HG02642 (cell line): ENCODE measurements around the gene RPS27A.
"Not testable (repeated sequence)": the region's sequence is repeated elsewhere in the genome, so short reads cannot be mapped to it uniquely, and the experiment has no call there.

Experiments used
- ATAC-seq: cut with Tn5 transposase; IDR thresholded peaks from one replicate; pipeline ENCODE4 v1.9.1; 2021; ENCODE audit warnings: mild to moderate bottlenecking; ENCODE audit not compliant: unreplicated experiment, poor library complexity

Gene RPS27A

GRCh38 chr2:55232084-55232862 is at the start of gene RPS27A, which contains the start of gene CLHC1:
TSS of gene RPS27A (plus strand) at chr2:55232688. CDS start at chr2:55232825, 137 bp downstream.
TSS of gene CLHC1 (minus strand) at chr2:55232293. CDS start at chr2:55222411, 9,882 bp downstream.
- ATAC-seq, result peak; percentile 85

- ATAC-seq, result not testable (repeated sequence)
These were observed 45.7 kb upstream of the RPS27A start for GRCh38 chr2:55186837-55187236.

- not testable (repeated sequence) for ATAC-seq
These were observed 40.6 kb upstream of the RPS27A start for GRCh38 chr2:55191888-55192287.

- ATAC-seq, result no peak
These were observed 36.0 kb upstream of the RPS27A start for GRCh38 chr2:55196526-55196925.

- ATAC-seq, result no peak
These were observed 32.1 kb upstream of the RPS27A start for GRCh38 chr2:55200416-55200815.

- no peak for ATAC-seq
These were observed 28.0 kb upstream of the RPS27A start for GRCh38 chr2:55204536-55204935.

GRCh38 chr2:55204950-55205349 is 27.5 kb upstream of the RPS27A start:
- ATAC-seq, result no peak

- ATAC-seq, result no peak
These were observed 18.7 kb upstream of the RPS27A start for GRCh38 chr2:55213822-55214221.

- ATAC-seq, result no peak
These were observed 8.3 kb upstream of the RPS27A start for GRCh38 chr2:55223958-55224760.

GRCh38 chr2:55224761-55225261 is 7.7 kb upstream of the RPS27A start:
- ATAC-seq, result no peak

- no peak for ATAC-seq
These were observed 6.9 kb upstream of the RPS27A start for GRCh38 chr2:55225481-55226020.

GRCh38 chr2:55227437-55228225 is 4.9 kb upstream of the RPS27A start:
- not testable (repeated sequence) for ATAC-seq

GRCh38 chr2:55228226-55228563 is 4.3 kb upstream of the RPS27A start:
- ATAC-seq, result no peak

- ATAC-seq, result no peak
These were observed 3.3 kb upstream of the RPS27A start for GRCh38 chr2:55229221-55229620.

- no peak for ATAC-seq
These were observed 1.9 kb upstream of the RPS27A start for GRCh38 chr2:55230551-55230950.

GRCh38 chr2:55231546-55232083 is 873 bp upstream of the RPS27A start:
- peak; percentile 5 for ATAC-seq

GRCh38 chr2:55232863-55233657 is 572 bp downstream of the RPS27A start:
- ATAC-seq, result peak; percentile 35

GRCh38 chr2:55233658-55233940 is 1.1 kb downstream of the RPS27A start:
- no peak for ATAC-seq
